ENCODE data around the gene DENND10.

DNA sequence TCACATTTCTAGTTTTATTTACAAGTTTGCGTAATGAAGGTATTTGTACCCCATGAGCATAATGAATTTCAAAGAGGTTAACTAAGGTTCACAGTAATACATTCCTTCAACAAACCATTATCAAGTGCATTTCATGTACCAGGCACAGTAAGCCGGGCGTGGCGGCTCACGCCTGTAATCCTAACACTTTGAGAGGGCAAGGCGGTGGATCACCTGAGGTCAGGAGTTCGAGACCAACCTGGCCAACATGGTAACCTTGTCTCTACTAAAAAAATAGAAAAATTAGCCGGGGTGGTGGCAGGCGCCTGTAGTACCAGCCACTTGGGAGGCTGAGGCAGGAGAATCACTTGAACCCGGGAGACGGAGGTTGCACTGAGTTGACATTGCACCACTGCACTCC, 19.0 kb upstream of the DENND10 start:
- TF ChIP-seq, protein P1, sequence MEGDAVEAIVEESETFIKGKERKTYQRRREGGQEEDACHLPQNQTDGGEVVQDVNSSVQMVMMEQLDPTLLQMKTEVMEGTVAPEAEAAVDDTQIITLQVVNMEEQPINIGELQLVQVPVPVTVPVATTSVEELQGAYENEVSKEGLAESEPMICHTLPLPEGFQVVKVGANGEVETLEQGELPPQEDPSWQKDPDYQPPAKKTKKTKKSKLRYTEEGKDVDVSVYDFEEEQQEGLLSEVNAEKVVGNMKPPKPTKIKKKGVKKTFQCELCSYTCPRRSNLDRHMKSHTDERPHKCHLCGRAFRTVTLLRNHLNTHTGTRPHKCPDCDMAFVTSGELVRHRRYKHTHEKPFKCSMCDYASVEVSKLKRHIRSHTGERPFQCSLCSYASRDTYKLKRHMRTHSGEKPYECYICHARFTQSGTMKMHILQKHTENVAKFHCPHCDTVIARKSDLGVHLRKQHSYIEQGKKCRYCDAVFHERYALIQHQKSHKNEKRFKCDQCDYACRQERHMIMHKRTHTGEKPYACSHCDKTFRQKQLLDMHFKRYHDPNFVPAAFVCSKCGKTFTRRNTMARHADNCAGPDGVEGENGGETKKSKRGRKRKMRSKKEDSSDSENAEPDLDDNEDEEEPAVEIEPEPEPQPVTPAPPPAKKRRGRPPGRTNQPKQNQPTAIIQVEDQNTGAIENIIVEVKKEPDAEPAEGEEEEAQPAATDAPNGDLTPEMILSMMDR (conservative IDR thresholded peaks at IDR 0.05; ENCODE audit: low read depth, low read length) = no peak
- no peak for TF ChIP-seq EZH2 (IDR thresholded peaks at IDR 0.05; ENCODE audit: borderline replicate concordance, low read depth, low read length, poor library complexity, severe bottlenecking)
